GM19043 (cell line): Measurements from ENCODE around the gene SEZ6L.

ENCODE experiments used
- ATAC-seq: cut with Tn5 transposase; IDR thresholded peaks from one replicate; pipeline ENCODE4 v1.9.1; 2021; ENCODE audit warnings: low read depth; ENCODE audit not compliant: unreplicated experiment

SEZ6L gene

GRCh38 chr22:26327306-26327705 lies 158.0 kb downstream of the SEZ6L start:
- no peak for ATAC-seq

GRCh38 chr22:26328221-26328620 lies 159.0 kb downstream of the SEZ6L start:
- ATAC-seq = no peak

GRCh38 chr22:26330971-26331625 lies 161.8 kb downstream of the SEZ6L start:
- ATAC-seq = no peak

GRCh38 chr22:26333088-26333800 lies 164.0 kb downstream of the SEZ6L start:
- no peak for ATAC-seq

GRCh38 chr22:26334232-26334631 lies 165.0 kb downstream of the SEZ6L start:
- ATAC-seq = no peak

- ATAC-seq = no peak
These were observed 167.5 kb downstream of the SEZ6L start for GRCh38 chr22:26336773-26337172.

- no peak for ATAC-seq
These were observed 170.5 kb downstream of the SEZ6L start for GRCh38 chr22:26339755-26340154.

- ATAC-seq = no peak
These were observed 173.6 kb downstream of the SEZ6L start for GRCh38 chr22:26342745-26343410.

- ATAC-seq = no peak
These were observed 176.2 kb downstream of the SEZ6L start for GRCh38 chr22:26345496-26345895.

- no peak for ATAC-seq
These were observed 179.7 kb downstream of the SEZ6L start for GRCh38 chr22:26348810-26349526.

GRCh38 chr22:26354707-26355106 lies 185.4 kb downstream of the SEZ6L start:
- ATAC-seq = no peak

- no peak for ATAC-seq
These were observed 188.0 kb downstream of the SEZ6L start for GRCh38 chr22:26357281-26357680.

- no peak for ATAC-seq
These were observed 188.6 kb downstream of the SEZ6L start for GRCh38 chr22:26357813-26358212.

GRCh38 chr22:26359156-26359555 lies 189.9 kb downstream of the SEZ6L start:
- no peak for ATAC-seq

GRCh38 chr22:26360169-26360885 lies 191.1 kb downstream of the SEZ6L start:
- ATAC-seq = no peak

GRCh38 chr22:26362471-26362870 lies 193.2 kb downstream of the SEZ6L start:
- ATAC-seq = no peak

GRCh38 chr22:26364066-26365015 lies 195.1 kb downstream of the SEZ6L start:
- no peak for ATAC-seq

- no peak for ATAC-seq
These were observed 198.4 kb downstream of the SEZ6L start for GRCh38 chr22:26367402-26368245.
